GM12873 (cell line): ENCODE measurements around the gene BCL10.

Experiments used
- TF ChIP-seq, protein P1 (sequence below): IDR thresholded peaks from 2 replicates; pipeline ENCODE4 v1.5.1; 2012; ENCODE audit warnings: low read depth, mild to moderate bottlenecking, moderate library complexity, low read length, control low read depth; ENCODE audit not compliant: insufficient read depth; ENCODE audit errors: missing control alignments

The BCL10 gene

DNA sequence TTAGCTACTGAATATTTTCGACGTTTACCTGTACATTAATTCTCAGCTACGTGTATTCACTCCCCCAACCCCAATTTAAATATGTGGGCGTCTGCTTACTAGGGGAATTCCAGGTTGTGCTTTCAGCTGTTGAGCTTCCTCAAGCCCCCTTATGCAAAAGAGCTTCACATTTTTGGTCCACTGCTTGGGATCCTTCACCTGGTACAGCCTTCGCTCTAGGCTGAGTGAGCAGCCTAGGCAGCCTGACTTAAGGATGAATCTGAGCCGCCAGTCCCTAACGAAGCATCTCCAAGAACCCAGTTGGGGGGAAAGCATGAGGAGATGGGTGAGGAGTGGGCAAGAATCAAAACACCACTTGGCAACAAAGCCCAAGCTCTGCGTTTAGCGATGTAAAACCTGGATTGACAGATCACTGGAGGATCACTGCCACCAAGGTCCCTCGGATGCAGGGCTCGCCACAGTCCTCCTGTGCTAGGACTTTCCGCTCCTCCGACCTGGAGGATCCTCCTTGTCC, 674 bp downstream of the BCL10 start:
- TF ChIP-seq, protein P1, sequence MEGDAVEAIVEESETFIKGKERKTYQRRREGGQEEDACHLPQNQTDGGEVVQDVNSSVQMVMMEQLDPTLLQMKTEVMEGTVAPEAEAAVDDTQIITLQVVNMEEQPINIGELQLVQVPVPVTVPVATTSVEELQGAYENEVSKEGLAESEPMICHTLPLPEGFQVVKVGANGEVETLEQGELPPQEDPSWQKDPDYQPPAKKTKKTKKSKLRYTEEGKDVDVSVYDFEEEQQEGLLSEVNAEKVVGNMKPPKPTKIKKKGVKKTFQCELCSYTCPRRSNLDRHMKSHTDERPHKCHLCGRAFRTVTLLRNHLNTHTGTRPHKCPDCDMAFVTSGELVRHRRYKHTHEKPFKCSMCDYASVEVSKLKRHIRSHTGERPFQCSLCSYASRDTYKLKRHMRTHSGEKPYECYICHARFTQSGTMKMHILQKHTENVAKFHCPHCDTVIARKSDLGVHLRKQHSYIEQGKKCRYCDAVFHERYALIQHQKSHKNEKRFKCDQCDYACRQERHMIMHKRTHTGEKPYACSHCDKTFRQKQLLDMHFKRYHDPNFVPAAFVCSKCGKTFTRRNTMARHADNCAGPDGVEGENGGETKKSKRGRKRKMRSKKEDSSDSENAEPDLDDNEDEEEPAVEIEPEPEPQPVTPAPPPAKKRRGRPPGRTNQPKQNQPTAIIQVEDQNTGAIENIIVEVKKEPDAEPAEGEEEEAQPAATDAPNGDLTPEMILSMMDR, result no peak

DNA sequence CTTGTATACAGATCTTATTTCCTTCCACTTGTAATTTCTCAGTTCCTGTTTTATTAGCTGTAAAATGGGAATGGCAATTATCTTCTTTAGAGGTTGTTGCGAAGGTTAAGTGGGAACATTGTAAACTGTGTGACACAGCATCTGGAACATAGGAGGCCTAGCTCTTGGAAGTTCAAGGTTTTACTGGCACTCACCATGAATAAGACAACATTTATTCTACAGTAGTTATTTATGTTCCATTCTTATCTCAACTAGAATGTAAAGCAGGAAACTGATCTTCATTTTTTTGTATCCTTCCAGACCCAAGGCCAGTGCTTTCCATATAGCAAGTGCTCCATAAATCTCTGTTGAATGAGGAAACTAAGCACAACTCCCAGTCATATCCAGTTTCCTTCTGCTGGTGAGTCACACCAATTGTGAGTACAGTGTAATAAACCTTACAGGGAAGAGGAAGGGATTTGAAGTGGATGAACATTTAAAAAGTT, 1.4 kb downstream of the BCL10 start:
- TF ChIP-seq, protein P1, result no peak

DNA sequence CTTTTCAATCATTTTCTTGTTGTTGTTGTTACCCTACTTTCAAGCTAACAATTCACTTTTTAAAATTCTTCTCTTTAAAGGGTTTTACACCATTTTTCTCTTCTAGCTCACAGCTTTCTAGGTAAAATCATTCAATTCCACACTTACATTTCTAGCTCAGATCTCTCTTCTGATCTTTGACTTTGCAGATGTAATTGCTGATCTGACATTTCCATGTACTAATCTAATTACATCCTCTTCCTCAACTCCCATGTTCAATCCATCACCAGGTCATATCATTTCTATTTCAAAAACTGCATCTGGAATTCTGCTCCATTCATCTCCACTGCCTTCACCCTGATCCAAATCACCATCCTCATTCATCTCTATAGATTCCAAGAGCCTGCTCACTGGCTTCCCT, 3.0 kb downstream of the BCL10 start:
- TF ChIP-seq, protein P1, result no peak

DNA sequence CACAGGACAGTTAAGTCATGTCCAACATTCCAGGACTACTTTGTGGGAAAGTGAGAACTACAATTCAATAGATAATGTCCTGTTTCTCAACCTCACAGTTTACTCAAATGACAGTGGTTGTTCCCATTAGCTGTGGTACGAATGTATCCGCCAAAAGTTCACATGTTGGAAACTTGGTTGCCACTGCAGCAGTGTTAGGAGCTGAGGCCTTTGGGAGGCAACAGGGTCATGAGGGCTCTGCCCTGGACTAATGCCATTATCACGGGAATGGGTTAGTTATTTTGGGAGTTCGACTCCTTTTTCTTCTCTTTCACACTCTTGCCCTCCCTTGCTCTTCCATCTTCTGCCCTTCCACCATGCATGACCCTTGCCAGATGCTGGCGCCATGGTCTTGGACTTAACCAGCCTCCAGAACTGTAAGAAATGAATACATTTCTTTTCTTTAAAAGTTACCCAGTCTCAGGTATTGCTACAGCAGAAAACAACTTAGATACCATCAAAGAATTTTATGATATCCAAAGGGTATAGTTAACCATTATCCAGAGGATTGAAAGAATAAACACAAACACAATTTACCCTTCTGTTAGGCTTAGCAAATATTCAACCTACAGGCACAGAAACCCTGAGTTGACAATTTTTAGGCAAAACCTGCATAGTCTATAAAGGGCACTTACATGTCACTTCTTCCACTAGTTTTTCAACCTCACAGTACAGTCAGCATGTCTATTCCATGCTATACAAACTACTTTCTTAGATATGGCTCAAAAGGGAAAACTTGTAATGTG, 7.4 kb downstream of the BCL10 start:
- TF ChIP-seq, protein P1, result no peak

DNA sequence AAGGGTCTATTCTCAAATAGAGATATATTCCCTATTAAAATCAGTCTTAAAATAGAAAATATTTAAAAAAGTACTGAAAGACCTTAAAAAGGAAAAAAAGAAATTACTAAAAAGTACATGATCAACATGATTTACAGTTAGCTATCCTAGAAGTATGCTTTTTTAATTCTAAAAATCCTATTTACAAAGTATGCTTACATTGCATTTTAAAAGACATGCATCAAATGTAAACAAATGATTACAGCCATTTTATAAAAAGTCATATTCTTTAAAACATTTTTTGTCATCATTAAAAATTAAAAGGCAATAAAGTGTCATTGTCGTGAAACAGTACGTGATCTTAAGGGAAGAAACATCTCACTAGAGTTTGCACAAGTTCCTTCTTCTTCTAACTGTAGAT, 9.1 kb downstream of the BCL10 start:
- TF ChIP-seq, protein P1, result no peak

DNA sequence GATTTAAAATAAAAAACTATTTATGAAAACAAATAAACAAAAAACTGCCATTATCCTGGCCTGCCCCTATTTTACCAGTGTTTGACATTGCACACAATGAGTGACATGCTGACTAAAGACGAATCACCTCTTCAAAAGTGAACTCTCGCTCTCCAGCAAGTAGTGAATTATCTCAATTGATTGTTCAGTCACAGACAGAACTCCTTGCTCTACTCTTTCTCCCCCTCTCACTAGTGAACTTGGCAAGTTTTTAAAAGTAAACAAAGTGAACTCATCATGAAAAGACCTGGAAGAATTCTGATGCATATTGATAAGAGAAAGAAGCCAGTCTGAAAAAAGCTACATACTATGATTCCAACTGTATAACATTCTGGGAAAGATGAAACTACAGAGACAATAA, 12.3 kb downstream of the BCL10 start:
- TF ChIP-seq, protein P1, result no peak

DNA sequence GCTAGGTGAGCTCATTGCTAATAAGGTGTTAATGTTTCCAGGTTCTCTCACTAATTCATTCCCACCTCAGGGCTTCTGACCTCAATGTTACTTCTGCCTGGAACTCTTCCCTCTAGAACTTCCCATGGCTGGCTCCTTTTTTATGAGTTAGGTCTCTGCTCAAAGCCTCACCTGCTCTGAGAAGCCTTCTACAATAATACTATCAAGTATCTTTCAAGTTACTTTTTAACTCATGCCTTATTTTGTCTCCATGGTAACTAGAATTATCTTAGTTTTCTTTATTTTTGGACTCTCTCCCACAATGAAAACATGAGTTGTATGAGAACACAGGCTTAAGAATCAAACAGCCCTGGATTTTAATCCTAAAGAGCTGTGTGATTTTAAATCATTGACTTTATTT, 13.4 kb downstream of the BCL10 start:
- TF ChIP-seq, protein P1, result no peak
